ENCODE data around the gene P3H4.
"Not testable (repeated sequence)": the region's sequence is repeated elsewhere in the genome, so short reads cannot be mapped to it uniquely, and the experiment has no call there.

Gene P3H4, protein sequence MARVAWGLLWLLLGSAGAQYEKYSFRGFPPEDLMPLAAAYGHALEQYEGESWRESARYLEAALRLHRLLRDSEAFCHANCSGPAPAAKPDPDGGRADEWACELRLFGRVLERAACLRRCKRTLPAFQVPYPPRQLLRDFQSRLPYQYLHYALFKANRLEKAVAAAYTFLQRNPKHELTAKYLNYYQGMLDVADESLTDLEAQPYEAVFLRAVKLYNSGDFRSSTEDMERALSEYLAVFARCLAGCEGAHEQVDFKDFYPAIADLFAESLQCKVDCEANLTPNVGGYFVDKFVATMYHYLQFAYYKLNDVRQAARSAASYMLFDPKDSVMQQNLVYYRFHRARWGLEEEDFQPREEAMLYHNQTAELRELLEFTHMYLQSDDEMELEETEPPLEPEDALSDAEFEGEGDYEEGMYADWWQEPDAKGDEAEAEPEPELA

DNA sequence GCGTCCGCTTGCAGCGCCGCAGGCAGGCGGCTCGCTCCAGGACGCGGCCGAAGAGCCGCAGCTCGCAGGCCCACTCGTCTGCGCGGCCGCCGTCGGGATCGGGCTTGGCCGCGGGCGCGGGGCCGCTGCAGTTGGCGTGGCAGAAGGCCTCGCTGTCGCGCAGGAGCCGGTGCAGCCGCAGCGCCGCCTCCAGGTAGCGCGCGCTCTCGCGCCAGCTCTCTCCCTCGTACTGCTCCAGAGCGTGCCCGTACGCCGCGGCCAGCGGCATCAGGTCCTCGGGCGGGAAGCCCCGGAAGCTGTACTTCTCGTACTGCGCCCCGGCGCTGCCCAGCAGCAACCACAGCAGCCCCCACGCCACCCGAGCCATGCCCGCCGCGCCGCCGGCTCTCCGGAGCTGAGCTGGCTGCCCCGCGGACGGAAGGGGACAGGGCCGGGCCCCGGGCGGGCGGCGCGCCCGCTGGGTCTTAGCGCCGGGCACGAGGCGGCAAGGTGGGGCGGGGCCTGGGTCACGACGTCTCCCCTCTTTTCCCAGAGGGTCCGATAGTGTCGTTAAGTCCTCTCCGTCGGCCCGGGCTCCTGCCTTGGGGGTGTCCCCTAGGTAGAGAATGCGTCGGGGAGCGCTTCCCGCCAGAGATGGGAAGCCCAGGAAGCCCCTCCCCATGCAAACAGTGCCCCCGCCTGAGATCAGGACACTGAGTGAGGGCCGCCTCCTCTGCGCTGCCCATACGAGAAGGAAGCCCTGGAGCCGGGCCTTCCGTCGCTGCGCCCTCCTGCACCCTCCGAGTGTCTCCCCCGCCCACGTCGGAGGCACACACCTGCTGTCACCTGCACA lies at the start of gene P3H4:
Gene P3H4 (minus strand): TSS at position 401 of the 832 bp plus-strand sequence. CDS start 34 bp downstream, at position 367.
- in situ Hi-C loops (cut with HindIII; ENCODE audit: low sequenced_read_pairs) = no loop called here

GRCh38 chr17:41860254-41860931 lies 48.6 kb upstream of the P3H4 start:
- in situ Hi-C loops (cut with HindIII; ENCODE audit: low sequenced_read_pairs) = no loop called here

GRCh38 chr17:41851382-41851781 lies 39.6 kb upstream of the P3H4 start:
- in situ Hi-C loops (cut with HindIII; ENCODE audit: low sequenced_read_pairs) = not testable (repeated sequence)

DNA sequence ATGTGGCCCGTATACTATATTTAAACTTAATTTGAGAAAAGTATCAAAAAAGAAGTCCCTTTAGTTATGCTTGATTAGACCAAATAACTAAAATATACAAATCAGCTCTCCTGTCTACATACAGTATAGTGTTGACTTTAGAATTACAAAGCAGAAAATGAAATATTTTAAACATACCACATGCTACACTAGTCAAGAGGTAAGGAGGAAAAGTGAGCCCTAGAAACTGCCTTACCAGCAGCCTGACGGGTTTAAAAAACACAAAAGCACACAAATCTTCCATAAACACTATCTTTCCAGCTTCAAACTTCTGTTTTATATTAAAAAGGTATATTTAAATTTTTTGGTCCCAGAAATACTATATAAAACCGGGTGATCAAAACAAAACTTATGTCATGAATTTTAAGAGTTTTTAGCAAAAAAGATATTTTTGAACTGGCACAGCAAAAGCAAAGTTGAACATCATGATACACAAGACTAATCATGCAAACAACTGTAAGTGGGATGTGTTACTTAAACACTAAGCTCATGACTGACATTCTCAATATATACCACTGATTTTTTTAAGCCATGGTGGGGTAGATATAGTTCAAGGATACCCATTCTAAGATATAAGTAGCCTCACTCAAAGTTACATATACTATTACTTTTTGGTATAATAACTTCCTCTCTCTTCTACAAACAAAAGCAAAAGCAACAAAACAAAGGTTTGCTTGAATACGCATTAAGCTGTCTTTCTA lies 37.7 kb upstream of the P3H4 start:
- in situ Hi-C loops (cut with HindIII; ENCODE audit: low sequenced_read_pairs) = no loop called here

DNA sequence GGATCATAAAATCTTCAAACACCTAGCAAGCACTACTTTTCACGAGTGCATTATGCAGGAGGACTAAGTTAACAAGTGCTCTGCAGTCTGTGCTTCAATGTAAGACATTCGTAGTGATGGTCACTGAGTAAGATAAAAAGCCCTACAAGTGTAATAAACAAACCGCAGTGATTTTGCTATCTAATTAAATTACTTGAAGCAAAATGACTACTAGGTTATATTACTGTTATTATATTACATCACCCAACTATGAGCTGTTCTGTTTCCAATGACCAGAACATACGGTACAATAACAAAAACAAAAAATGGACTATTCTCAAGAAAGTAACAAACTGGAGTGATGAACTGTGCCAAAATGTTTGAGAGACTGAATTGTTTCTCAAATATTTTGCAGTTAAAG lies 37.0 kb upstream of the P3H4 start:
- in situ Hi-C loops (cut with HindIII; ENCODE audit: low sequenced_read_pairs) = no loop called here

GRCh38 chr17:41844971-41845370 lies 33.2 kb upstream of the P3H4 start:
- in situ Hi-C loops (cut with HindIII; ENCODE audit: low sequenced_read_pairs) = no loop called here

DNA sequence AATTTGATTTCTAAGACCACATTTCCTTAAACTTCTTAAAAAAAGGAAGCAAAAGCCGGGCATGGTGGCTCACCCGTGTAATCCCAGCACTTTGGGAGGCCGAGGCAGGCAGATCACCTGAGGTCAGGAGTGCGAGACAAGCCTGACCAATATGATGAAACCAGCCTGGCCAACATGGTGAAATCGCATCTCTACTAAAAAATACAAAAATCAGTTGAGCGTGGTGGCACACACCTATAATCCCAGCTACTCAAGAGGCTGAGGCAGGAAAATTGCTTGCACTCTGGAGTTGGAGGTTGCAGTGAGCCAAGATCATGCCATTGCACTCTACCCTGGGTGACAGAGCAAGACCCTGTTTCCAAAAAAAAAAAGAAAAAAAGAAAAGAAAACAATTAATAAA lies 29.0 kb upstream of the P3H4 start:
- in situ Hi-C loops (cut with HindIII; ENCODE audit: low sequenced_read_pairs) = not testable (repeated sequence)

DNA sequence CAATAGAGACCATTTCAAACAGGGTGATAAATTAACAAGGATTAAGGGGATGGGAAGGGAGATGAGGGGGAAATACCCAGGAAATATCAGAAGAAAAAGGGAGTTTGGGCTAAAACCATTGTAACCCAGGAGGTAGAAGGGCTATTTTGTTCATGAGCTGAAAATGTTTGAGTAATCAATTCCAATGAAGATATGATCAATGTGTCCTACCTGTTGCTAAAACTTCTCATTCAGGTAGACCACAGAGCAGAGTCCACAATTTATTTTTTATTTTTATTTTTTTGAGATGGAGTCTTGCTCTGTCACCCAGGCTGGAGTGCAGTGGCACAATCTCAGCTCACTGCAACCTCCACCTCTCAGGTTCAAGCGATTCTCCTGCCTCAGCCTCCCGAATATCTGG lies 27.7 kb upstream of the P3H4 start:
- in situ Hi-C loops (cut with HindIII; ENCODE audit: low sequenced_read_pairs) = not testable (repeated sequence)

DNA sequence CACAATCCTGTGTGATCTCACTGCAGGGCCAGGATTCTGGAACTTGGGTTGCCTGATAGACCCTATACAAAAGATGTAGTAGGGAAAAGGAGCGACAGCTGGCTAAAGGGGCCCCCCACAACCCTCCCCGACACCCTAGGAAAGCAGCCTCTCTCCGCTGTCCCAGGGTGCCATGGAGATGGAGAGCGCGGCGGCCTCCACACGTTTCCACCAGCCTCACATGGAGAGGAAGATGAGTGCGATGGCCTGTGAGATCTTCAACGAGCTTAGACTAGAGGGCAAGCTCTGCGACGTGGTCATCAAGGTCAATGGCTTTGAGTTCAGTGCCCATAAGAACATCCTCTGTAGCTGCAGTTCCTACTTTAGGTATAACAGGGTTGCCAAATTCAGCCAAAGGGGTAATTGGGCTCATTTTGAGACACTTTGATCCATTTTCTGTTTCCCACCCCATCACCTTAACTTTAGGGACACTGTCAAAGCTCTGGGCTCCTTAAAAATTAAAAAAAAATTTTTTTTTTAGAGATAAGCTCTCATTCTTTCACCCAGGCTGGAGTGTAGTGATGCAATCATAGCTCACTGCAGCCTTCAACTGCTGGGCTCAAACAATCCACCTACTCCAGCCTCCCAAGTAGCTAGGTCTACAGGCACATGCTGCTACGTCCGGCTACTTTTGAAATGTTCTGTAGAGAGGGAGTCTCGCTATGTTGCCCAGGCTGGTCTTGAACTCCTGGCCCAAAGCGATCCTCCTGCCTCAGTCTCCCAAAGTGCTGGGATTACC lies 26.2 kb upstream of the P3H4 start, which contains the start of gene KLHL10:
Gene KLHL10 (plus strand): TSS at position 65 of the 778 bp plus-strand sequence. CDS start 108 bp downstream, at position 173.
- in situ Hi-C loops (cut with HindIII; ENCODE audit: low sequenced_read_pairs) = no loop called here

DNA sequence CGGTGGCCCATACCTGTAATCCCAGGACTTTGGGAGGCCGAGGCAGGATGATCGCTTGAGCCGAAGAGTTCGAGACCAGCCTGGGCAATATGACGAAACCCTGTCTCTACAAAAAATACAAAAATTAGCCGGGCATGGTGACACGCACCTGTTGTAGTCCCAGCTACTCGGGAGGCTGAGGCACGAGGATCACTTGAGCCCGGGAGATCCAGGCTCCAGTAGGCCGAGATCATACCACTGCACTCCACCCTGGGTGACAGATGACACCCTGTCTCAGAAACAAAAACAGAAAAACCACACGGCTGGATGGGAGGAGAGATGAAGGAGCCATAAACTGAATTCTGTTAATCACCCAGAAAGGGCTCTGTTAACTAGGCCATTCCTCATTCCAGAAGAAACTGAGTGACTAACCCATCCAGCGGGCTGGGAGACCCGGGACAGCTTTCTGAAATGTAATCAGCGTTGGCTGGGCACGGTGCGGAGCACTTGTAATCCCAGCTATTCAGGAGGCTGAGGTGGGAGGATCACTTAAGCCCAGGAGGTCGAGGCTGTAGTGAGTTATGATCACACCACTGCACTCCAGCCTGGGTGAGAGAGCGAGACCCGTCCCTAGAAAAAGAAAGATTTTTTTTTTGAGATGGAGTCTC lies 24.9 kb upstream of the P3H4 start:
- in situ Hi-C loops (cut with HindIII; ENCODE audit: low sequenced_read_pairs) = no loop called here

- in situ Hi-C loops (cut with HindIII; ENCODE audit: low sequenced_read_pairs) = no loop called here
These were observed 24.2 kb upstream of the P3H4 start, which contains the start of gene NT5C3B for GRCh38 chr17:41835800-41836549. Gene NT5C3B, minus strand, starts transcription at chr17:41836232. Its CDS starts 39 bp downstream, at chr17:41836193.

GRCh38 chr17:41835214-41835799 lies 23.6 kb upstream of the P3H4 start:
- in situ Hi-C loops (cut with HindIII; ENCODE audit: low sequenced_read_pairs) = no loop called here

GRCh38 chr17:41829961-41830360 lies 18.2 kb upstream of the P3H4 start:
- in situ Hi-C loops (cut with HindIII; ENCODE audit: low sequenced_read_pairs) = not testable (repeated sequence)

GRCh38 chr17:41825175-41825845 lies 13.6 kb upstream of the P3H4 start:
- in situ Hi-C loops (cut with HindIII; ENCODE audit: low sequenced_read_pairs) = no loop called here

GRCh38 chr17:41824086-41824485 lies 12.3 kb upstream of the P3H4 start:
- in situ Hi-C loops (cut with HindIII; ENCODE audit: low sequenced_read_pairs) = no loop called here

GRCh38 chr17:41823580-41823979 lies 11.8 kb upstream of the P3H4 start:
- in situ Hi-C loops (cut with HindIII; ENCODE audit: low sequenced_read_pairs) = no loop called here

- in situ Hi-C loops (cut with HindIII; ENCODE audit: low sequenced_read_pairs) = no loop called here
These were observed 11.4 kb upstream of the P3H4 start for GRCh38 chr17:41823141-41823524.

All from DLD1 (cell line).